ENCODE results near the gene TMEM176B.
"Not testable (repeated sequence)": the region's sequence is repeated elsewhere in the genome, so short reads cannot be mapped to it uniquely, and the experiment has no call there.

TMEM176B gene

DNA sequence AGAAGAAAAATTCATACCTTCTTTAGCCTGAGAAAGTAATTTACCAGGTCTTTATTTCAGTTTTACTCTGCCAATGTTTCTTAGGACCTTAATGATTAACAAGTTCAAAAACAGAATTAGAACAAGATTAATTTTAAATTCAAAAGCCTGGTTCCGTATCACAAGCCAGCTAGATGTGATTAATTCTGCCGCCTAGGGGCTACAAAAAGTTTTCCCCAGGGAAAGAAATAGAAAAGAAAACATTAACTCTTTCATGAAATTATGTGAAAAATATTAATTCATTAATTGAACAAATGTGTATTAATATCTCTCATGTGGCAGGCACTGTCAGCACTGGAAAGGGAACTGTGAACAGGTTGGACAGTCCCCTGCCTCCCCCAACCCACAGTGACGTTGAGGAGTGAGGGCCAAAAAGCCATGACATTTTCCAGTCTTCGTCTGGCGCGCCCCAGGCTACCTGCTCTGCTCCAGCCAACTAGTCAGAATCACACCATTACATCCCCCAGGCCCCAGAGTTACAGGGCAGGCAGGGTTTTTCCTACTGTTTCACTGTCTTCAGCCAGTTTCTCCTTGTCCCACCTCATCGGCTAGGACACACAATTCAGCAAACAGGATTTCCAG lies 20.5 kb upstream of the TMEM176B start:
- no peak for DNase-seq

DNA sequence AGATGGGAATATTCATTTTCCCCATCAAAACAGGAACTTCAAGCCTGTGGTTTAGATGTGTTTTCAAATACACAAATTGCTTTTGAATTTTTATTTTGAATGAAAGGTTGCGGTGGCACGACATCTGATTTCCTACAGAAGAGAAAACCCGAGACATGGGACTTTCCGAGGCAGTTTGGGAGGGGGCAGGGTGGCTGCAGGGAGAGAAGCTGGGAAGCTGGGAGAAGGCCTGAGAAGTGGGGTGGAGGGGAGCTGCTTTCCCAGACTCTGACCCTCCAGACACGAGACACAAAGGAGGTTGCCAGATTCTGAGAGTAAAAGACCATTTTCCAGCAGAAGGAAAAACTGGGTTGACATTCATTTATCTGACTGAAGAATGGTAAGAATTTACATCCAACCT lies 20.0 kb upstream of the TMEM176B start:
- DNase-seq: no peak

DNA sequence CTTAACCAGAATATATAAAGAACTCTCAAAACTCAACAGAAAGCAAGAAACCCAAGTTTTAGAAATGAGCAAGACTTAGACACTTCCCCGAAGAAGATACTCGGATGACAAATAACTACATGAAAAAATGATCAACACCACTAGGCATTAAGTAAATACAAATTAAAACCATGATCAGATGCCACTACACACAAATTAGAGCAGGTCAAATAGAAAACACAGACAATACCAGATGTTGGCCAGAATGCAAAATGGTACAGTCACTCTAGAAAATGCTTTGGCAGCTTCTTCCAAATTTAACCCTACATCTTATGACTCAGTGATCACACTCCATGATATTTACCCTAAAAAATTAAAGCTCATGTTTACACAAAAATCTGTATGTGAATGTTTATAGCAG lies 18.8 kb upstream of the TMEM176B start:
- no peak for DNase-seq

DNA sequence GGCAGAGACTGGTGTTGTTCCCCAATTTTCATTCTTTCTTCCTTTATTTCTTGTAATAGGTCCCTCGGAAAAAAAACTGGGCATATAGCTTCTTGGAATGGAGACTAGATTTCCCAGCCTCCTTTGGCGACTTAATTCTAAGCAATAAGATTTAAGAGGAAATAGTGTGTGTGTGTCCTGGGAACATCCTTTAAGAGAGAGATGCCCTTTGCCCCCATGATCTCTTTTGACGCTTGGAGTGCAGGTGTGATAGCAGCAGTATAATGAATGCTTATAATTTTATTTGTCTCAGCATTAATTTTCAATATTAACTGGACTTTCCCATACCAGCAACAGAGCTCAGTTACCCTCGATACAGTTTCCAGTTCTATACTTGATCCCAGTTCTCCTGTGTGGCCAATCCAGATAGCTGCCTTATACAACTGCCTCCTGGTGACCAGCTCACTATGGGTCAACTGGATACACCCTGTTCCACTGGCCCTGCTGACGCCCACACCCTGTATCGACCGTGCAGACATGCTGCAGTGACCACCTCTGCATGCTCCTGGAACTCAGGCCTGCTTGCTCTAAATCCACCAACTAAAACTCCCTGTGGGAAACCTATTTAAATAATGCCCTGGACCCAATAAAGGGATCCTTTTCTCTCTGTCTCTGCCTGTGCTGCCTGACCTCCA lies 14.3 kb upstream of the TMEM176B start:
- no peak for DNase-seq

DNA sequence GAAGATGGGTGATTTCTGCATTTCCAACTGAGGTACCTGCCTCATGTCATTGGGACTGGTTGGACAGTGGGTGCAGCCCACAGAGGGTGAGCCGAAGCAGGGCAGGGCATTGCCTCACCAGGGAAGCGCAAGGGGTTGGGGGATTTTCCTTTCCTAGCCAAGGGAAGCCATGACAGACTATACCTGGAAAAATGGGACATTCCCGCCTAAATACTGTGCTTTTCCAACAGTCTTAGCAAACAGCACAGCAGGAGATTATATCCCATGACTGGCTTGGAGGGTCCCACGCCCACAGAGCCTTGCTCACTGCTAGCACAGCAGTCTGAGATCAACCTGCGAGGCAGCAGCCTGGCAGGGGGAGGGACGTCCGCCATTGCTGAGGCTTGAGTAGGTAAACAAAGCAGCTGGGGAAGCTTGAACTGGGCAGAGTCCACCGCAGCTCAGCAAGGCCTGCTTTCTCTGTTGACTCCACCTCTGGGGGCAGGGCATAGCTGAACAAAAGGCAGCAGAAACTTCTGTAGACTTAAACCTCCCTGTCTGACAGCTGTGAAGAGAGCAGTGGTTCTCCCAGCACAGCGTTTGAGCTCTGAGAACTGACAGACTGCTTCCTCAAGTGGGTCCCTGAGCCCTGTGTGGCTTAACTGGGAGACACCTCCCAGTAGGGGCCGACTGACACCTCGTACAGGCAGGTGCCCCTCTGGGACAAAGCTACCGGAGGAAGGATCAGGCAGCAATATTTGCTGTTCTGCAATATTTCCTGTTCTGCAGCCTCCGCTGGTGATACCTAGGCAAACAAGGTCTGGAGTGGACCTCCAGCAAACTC lies 7.7 kb upstream of the TMEM176B start:
- not testable (repeated sequence) for DNase-seq

DNA sequence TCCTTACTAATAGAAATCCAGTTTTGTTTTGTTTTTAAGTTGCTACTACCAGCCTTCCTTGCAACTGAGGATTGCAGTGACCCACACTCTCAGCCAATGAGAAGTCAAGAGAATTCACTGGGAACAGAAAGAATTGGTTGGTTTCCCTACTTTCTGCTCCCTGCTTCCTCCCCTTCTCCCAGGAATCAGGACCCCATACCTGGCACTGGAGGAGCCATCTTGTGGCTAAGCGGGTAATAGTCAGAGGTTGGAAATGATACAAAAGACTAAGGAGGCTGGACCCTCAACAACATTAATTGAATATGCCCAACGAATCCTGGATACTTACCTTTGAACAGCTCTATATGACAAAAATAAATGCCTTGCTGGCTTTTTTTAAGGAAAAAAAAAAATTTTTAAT lies 6.7 kb upstream of the TMEM176B start:
- DNase-seq: no peak

DNA sequence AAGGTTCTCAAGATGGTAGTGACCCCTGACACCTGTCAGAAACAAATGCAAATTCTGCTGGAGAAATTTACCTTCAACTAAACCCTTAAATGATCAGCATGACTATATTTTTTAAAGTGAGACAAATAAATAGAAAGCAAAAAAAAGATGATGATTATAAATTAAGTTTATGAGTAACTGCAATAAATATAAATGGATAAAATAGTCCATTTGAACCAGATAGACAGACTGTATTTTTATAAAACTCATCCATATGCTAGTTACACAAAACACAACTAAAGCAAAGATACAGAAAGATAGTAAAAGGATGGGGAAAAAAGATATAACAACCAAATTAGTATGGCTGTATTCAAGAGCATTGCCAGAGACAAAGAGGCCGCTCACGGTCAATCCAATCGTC lies 6.3 kb upstream of the TMEM176B start:
- DNase-seq: no peak

DNA sequence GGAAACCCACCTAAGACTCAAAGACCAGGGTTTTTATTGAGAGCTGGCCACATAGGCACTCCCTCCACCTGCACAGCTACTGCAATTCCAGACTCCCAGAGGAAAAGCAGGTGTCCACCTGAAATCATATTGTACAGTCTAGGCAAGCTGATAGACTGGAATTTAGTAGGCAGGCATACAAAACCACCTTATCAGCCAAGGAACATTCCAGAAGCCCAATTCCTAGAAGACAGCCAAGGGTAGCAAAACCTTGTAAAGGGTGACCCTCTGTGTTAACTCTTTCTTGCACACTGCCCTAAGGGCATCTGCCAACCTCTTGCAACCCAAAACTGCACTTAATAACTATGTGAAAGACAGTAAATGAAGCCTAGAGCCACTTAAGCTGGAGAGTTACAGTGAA lies 5.7 kb upstream of the TMEM176B start:
- DNase-seq: no peak

DNA sequence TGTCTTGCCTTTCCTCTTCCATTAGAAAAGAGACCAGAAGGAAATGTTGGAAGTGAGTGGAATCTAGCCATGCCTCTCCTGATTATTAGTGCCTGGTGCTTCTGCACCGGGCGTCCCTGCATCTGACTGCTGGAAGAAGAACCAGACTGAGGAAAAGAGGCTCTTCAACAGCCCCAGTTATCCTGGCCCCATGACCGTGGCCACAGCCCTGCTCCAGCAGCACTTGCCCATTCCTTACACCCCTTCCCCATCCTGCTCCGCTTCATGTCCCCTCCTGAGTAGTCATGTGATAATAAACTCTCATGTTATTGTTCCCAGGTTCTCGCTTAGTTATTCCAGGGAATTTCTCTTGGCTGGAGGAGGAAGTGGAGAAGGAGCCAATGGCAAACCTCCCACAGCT lies 4.6 kb upstream of the TMEM176B start:
- no peak for DNase-seq

DNA sequence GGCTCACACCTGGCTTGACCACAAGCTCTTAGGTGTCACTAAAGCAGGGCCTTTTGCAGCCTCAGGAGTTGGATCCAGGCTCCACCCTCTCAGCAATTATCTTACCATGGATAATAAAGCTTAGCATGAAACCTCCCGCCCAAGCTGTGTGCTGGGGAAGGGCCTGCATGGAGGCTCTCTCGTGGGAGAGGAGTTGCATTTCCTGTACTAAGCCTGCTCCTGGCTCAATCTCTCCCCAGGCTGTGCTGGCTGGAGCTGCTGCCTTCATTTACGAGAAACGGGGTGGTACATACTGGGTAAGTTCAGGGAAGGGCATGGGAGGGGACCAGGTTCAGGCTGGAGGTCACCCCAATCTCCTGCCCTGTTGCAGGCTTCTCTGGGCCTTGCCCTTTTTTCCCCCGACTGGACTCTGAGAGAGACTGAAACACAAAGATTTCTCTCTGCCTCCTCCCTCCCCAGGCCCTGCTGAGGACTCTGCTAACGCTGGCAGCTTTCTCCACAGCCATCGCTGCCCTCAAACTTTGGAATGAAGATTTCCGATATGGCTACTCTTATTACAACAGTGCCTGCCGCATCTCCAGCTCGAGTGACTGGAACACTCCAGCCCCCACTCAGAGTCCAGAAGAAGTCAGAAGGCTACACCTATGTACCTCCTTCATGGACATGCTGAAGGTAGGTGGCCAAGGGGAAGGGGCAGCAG lies 3.1 kb upstream of the TMEM176B start:
- DNase-seq: no peak

DNA sequence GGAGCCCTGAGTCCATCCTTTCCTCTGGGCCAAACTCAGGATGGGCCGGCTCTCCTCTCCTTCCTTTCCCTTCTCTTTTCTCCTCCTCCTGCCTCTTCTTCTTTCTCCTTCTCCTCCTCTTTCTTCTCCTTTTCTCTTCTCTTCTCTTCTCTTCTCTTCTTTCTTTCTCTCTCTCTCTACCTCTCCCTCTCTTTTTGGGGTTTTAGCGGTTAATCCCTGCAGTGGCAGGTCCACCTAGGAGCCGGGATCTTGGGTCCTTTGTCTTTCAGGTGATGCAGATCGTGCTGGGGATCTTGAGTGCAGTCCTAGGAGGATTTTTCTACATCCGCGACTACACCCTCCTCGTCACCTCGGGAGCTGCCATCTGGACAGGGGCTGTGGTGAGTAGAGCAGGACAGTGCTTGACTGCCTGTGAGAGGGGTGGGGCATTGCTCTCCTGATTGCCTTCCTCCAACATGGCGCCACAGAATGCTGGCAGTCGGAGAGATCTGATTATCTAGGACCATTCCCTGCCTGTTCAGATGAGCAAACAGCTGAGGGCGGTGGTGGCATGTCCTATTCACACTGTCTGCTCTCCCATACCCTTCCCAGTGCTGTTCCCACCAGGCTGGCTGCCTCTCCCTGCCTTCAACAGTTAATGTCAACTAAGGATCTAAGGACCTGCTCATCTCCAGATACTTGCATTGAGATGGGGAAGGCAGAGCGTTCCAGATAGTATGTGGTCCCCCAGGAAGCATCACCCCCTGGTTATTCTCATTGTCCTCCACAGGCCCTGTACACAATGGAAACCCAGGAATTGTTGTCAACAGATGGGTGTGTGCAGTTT lies 2.0 kb upstream of the TMEM176B start:
- no peak for DNase-seq

DNA sequence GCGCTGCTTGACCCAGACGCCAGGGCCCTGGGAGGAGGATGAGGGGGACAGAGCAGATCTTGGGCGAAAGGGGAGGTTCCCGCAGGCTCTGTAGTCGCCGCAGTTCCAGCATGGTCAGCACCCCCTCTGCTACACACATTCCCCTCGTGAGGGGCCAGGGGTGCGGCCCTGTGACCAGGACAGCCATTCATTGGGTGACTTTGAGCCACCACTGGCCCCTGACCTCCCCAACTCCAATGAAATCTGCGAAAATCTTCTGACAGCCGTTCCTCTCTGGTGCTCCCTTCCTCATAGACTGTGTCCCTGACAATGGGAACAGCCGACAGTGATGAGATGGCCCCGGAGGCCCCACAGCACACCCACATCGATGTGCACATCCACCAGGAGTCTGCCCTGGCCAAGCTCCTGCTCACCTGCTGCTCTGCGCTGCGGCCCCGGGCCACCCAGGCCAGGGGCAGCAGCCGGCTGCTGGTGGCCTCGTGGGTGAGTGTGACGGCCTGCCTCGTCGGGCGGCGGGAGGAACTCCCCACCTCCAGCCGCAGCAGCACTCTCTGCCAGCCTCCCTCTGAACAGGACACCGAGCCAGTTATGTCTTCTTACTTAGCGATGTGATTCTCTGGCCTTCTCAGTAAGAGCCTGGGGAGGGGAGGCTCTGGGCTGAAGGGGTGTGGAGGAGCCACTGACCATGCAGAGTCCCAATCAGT lies 1.2 kb upstream of the TMEM176B start:
- DNase-seq: no peak

DNA sequence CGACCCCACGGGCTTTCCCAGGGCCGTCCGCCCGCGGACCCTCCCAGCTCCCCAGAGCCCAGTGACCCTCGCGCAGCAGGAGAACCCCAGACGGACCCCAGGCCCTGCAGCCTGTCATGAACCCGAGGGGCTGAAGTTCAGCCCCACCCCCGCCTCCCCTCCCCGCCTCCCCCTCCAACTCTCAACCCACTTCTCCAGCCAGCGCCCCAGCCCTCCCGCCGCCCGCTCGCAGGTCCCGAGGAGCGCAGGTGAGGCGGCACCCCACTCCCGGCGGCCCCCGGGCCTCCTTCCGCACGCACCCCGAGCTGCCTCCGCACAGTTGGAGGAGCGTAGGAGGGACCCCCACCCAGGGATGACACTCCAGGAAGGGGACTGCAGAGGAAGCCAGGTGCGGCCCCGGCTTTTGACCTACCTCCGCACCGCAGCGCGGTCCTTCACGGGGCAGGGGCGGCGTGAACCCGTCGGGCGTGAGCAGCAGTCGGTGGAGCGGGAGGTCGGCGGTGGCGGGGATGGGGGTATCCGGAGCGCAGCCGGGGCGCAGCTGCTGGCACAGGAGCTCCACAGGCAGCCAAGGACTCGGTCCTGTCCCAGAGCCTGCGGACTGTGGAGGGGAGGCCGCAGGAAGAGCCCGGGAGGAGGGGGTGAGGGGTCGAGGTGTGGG lies 547 bp upstream of the TMEM176B start, which contains the start of gene TMEM176A:
TSS of gene TMEM176A (plus strand) at position 189 of the 661 bp plus-strand sequence. CDS start 782 bp downstream, outside the sequence.
- DNase-seq: no peak

DNA sequence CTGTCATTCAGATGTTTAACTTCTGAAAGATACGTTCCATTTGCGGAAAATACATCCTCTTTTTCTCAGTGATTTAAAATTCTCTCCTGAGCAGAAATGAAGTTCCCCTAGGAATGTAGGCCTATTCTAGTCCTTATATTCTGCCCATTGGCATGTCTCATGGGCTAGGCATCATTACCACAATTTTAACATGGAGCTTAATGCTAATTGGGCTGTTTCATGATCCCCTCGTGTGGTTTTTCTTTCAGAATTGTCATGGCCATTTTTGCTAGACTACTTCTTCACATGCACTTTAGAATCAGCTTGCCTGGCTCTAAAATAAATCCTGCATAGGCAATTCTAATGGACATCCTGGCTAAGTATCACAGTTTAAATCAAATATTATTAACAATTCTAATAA lies 1.0 kb downstream of the TMEM176B start:
- no peak for DNase-seq

DNA sequence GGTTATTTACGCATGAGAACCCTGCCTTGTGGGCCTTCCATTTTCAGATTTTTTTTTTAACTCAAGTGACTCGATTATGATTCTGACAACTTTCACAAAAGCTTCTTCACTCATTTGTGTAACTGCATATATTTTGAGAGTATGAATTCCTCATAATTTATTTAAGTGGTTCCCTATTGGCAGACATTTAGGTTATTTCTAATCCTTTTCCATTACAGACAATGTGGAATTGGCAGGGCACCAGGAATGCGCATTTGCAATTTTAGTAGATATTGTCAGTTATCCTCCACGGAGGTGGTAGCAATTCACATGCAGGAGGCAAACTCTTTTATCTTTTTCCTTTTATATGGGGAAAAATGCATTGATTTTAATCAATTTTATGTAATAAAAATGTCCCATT lies 2.5 kb downstream of the TMEM176B start:
- no peak for DNase-seq

DNA sequence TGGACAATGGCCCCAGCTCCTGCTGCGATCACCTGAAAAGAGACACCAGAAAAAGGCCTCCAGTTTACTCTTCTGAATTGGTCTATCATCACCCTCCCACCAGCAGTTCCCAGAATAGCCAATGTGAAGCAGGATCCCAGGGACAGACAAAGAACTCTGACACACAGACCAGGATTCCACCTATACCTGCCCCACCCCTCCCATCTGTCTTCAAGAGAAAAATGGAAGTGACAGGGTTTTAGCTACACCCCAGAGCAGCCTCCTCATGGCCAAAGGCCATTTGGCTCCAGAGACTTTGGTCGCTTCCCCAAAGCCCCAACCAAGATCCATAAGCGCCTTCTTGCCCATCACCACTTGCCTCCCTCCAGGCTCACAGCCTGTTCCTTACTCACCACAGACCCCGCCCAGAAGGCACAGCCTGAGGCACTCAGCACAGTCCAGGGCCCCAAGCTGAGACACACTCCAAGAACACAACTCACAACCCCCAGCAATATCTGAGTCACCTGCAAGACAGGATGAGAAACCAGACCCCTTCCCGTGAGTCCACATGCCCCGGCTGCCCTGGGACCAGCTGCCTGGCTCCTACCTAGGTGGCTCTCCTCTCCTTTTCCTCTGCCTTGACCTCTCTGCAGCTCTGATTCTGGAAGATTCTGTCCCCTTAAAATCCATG lies 6.5 kb downstream of the TMEM176B start:
- no peak for DNase-seq

DNA sequence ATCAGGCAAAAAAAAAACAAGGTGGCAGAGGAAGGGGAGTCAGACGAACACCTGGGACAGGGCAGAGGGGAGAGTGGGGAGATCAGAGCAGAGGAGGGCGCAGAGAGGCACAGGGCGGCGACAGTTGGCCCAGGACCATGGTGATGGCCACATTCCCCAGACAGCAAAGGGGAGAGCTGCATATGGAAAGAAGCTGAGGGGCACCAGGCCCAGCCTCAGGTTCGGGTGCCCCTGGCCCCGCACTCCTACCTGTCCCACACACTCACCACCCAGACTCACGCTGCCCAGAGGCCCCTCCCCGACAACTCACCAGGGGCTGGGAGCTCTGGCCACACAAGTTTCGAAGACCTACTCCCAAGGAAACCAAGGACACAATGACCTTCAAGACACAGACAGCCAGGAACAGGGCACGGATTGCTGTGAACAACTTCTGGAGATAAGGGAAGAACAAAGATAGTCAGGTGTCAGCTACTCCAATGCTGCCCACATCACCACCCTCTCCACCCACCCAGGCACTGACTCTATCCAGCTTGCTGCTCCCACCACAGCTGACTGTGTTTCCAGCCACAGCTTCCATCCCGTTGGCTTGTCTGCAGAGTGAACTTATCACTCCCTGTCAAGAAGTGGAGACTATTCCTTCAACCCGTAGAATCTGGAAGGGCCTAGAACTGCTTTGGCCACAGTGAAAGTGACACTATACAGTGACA lies 8.3 kb downstream of the TMEM176B start:
- no peak for DNase-seq

DNA sequence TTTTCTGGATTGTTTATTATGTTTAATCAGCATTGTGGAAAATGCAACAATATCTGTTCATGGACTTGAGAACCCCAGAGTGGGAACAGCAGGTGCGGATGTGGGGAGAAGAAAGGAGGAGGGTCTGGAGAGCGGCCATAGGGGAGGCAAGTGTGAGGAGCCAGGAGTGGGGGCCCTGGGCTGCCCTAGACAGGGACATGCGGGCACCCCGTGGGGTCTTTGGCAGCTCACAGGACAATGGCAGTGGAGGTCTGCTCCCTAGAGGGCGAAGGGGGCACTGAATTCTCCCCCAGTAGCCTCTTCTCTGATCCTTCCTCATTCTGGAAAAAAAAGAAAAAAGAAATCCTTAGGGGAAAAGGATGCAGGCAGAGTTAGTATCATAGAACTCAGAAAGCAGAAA lies 8.9 kb downstream of the TMEM176B start:
- DNase-seq: no peak

DNA sequence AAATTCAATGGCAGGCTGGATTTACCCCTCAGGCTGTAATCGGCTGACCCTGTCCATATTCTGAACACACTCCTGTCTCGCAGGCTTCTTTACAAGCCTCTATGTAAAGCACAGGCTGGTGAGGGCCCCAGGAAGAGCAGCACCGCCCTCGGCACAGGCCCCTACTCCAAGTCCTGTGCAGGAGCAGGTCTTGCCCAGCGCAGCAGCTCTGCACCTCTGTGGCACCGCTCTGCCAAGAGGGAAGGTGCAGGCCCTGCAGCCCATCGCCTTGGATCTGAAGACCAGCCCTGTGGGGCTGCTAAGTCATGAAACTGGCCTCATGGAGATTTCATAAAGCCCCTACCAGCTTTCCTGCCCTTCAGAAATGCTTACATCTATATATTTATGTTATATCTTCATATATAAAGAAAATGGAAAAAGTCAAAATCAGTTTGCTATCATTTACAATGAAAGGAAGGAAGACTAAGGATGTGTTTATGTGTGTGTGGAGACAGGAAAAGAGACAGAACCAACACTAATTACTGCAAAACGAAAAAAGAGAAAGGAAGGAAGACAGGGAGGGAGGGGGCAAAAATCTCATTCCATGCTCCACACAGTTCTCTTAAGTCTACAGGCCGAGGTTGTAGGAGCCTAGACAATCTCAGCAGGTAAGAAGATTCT lies 9.6 kb downstream of the TMEM176B start:
- DNase-seq: no peak

All from CD4-positive, alpha-beta T cell treated with Interferon gamma for 1 hour (primary cell).